ENCODE data around the gene UBE2G2.

UBE2G2 gene

GRCh38 chr21:44820851-44821250, 19.2 kb upstream of the UBE2G2 start:
- no peak for TF ChIP-seq CTCF (IDR thresholded peaks at IDR 0.05; ENCODE audit: control extremely low read depth, extremely low read depth, low read depth, missing control alignments)
- no peak for DNase-seq (ENCODE audit: extremely low spot score)
- CTCF ChIA-PET = no interaction called here
- POLR2A ChIA-PET = no interaction called here

GRCh38 chr21:44819283-44820243, 17.9 kb upstream of the UBE2G2 start:
- ChIA-PET CTCF (no interaction called here), POLR2A (no interaction called here)
- no peak for DNase-seq (ENCODE audit: extremely low spot score)
- TF ChIP-seq CTCF (IDR thresholded peaks at IDR 0.05; ENCODE audit: control extremely low read depth, extremely low read depth, low read depth, missing control alignments) = no peak

DNA sequence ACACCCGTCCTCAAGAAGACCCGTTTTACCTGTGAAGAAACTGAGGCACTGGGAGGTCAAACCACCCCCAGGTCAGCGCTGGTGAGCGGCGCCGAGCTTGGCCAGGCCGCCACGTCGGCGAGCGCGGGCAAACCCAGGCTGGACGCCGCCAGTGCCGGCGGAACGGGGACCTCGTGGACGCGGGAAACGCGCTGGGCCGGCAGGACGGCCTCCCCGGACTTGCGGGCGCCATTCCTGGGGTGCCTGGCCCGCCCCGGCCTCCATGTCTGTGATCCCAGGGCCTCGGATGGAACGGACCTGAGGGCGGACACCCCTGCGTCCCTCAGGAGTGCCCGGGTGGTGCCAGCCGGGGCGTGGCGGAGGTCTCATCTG, 17.0 kb upstream of the UBE2G2 start:
- CTCF ChIA-PET = no interaction called here
- no peak for DNase-seq (ENCODE audit: extremely low spot score)
- TF ChIP-seq CTCF (IDR thresholded peaks at IDR 0.05; ENCODE audit: control extremely low read depth, extremely low read depth, low read depth, missing control alignments) = no peak
- POLR2A ChIA-PET = no interaction called here

DNA sequence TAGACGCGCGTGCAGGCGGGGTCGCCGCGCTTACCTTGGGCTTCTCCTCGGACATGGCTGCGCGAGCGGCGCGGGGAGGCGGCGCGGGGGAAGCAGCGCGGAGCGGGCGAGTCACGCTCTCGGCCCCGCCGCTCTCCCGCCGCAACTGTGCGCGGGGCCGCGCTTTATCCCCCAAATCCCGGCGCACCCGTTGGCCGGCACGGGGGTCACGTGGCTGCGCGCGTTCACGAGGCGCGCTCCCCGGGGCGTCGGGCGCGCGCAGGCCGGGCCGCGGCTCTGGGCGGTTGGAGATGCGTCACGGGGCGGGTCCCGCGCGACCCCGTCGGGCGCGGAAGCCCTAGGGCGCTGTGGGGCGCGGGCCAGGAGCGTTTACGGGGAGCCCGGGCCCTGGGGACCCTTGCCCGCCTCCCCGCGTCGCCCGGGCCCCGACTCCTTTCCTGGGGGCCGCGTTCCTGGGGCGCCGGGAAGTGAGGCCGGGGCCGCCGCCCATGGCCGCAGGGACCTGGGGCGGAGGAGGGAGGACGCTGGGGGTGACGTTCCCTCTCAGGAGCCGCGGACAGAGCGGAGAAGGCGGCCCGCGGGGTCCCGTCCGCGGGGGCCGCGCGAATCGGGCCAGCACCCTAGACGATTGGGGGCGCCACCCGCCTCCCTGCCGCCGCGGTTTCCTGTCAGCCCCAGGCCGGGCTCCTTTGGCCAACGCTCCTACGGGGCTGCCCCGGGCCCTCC, 16.5 kb upstream of the UBE2G2 start, which contains the start of gene SUMO3:
Gene SUMO3 (minus strand): TSS at position 149 of the 726 bp plus-strand sequence. CDS start 94 bp downstream, at position 55.
- CTCF ChIA-PET = interaction anchor here (0.8 to 0.9 kb wide), 3 partner anchors 15 to 25 kb away, joined by 3 read pairs; partner anchors contain the start of gene UBE2G2
- TF ChIP-seq CTCF (IDR thresholded peaks at IDR 0.05; ENCODE audit: control extremely low read depth, extremely low read depth, low read depth, missing control alignments) = peak; percentile 15
- peak; percentile 93 for DNase-seq (ENCODE audit: extremely low spot score)
- POLR2A ChIA-PET = interaction anchor here (0.6 to 1.0 kb wide), 2 partner anchors 108 to 1029 kb away, joined by 3 read pairs; no protein-coding TSS in a partner anchor

- ChIA-PET CTCF (interaction anchor here (0.8 to 0.9 kb wide), 3 partner anchors 14 to 24 kb away, joined by 3 read pairs; partner anchors contain the start of gene UBE2G2), POLR2A (interaction anchor here (0.6 to 1.0 kb wide), 3 partner anchors 109 to 1925 kb away, joined by 3 read pairs; no protein-coding TSS in a partner anchor)
- TF ChIP-seq CTCF (IDR thresholded peaks at IDR 0.05; ENCODE audit: control extremely low read depth, extremely low read depth, low read depth, missing control alignments) = no peak
- peak; percentile 99 for DNase-seq (ENCODE audit: extremely low spot score)
Measured at GRCh38 chr21:44817506-44817880, 15.9 kb upstream of the UBE2G2 start.

Measured in GM10248 (cell line).